ENCODE data around the gene PDE4B.
A peak's percentile ranks its signal among the peaks of the same experiment; 100 is the strongest.
"Not testable (repeated sequence)": the region's sequence is repeated elsewhere in the genome, so short reads cannot be mapped to it uniquely, and the experiment has no call there.

Gene PDE4B

DNA sequence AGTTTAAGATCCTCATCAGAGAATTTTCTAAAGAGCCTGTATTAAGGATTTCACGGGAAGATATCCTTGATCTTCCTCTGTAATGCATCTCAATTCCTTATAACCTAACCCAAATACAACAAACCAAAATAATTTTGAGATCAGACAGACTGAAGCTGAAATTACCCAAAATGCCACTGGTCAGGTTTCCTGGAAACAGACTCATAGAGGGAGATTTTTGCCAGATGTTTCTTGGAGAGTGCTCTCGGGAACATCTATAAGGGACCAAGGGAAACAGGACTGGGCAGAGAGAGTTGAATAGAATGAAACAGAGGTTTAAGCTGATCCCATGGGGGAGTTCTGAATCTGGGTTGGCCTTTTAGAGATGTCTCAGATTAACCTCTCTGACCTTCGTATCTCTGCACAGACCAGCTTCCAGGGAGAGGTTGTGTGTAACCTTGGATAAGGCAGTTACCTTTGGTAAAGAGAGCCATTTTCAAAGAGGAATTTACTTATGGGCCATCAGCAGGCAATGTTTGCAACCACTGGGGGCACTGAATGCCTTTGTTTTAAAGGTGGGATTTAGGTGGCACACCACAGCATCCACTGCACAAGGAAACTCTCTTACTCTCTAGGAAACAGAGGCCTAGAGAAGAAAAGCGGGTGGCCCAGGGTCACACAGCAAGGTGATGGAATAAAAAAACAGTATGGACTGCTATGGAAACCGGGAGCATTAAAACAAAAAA is 610.5 kb downstream of the PDE4B start:
- DNase-seq, result peak; percentile 33 to 83

GRCh38 chr1:66405061-66405460 is 612.4 kb downstream of the PDE4B start:
- DNase-seq, result peak; percentile 66 to 88

GRCh38 chr1:66411449-66411848 is 618.8 kb downstream of the PDE4B start:
- not testable (repeated sequence) for DNase-seq

- no peak for DNase-seq
Observed at GRCh38 chr1:66412704-66413103, 620.0 kb downstream of the PDE4B start.

- peak in 1 of 2 experiments; percentile 50 for DNase-seq
Observed at GRCh38 chr1:66413136-66413837, 620.6 kb downstream of the PDE4B start.

DNA sequence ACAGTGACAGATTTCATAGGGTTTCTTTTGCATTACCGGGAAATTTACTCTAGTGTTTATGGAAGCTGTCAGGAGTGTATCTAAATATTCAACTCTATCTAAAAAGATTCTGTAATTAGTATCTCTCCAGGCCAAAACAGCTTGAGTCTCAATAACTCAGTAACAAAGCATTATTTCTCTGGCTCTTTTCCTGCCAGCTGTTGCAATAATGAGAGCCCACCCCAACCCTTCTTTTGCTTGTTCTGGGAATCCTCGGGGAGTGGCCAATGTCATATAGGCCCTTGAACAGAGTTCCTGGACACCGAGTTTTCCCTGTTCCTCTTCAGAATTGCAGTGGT is 621.1 kb downstream of the PDE4B start:
- DNase-seq, result peak in 1 of 2 experiments; percentile 27

- DNase-seq, result no peak
Observed at GRCh38 chr1:66415281-66415680, 622.6 kb downstream of the PDE4B start.

GRCh38 chr1:66415866-66416265 is 623.2 kb downstream of the PDE4B start:
- DNase-seq, result no peak

DNA sequence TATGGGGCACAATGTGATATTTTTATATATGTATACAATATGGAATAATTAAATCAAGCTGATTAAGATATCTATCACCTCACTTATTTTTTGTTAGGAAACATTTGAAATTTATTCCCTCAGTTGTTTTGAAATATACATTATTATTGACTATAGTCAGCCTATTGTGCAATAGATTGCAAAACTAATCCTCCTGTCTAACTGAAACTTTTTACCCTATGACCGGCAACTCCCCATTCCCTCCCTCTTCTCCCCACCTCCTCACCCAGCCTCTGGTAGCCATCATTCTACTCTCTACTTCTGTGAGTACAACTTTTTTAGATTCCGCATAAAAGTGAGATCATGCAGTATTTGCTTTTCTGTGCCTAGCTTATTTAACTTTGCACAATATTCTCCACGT is 623.6 kb downstream of the PDE4B start:
- DNase-seq, result no peak

DNA sequence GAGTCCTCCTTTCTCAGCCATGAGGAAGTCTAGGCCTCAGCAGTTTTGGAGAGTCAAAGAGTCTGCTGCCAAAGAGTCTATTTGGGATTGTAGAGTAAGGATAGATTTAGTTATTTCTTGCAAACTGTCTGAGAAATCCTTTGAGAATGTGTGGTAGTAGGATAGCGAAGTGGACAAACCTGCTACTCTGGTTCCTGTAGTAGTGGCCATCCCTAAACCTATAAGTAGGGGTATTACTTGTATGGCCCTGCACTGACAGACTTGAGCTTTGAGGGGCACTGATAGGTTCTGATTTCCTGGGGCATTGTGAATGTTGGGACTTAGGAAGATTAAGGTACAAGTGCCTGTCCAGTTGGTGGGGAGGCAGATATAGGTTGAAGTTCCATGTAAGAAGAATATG is 625.3 kb downstream of the PDE4B start:
- no peak for DNase-seq

DNA sequence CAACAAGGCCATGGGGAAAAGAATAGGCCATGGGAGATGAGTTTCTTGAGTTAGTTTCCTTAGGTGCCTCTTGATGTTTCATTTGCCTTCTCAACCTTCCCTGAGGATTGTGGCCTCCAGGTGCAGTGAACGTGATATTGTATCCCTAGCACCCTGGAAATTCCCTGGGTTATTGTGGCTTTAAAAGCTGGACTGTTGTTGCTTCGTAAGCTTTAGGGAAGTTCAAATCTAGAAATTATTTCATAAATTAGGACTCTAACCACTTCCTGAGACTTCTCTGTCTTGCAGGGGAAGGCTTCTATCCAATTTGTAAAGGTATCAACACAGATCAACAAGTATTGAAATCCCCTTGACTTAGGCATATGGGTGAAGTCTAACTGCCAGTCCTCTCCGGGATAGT is 627.5 kb downstream of the PDE4B start:
- DNase-seq, result not testable (repeated sequence)

GRCh38 chr1:66420906-66421305 is 628.2 kb downstream of the PDE4B start:
- not testable (repeated sequence) for DNase-seq

- no peak for DNase-seq
Observed at GRCh38 chr1:66422804-66423203, 630.1 kb downstream of the PDE4B start.

All from NCI-H524 (cell line).